Muscle of leg (tissue), 11 donors: ENCODE results near the gene CFAP73. TPM values are rescaled to one million over a fixed set of nuclear protein-coding genes. Genes with fewer than 3 reads are reported as not detected.
"Not testable (repeated sequence)": the region's sequence is repeated elsewhere in the genome, so short reads cannot be mapped to it uniquely, and the experiment has no call there.

Experiments
- DNase-seq: peaks from one replicate; pipeline ENCODE4 v3.0.0; 2013
- H3K27ac ChIP-seq: one replicate; pipeline ENCODE4 v1.5.1; 2013; ENCODE audit warnings: mild to moderate bottlenecking, low read length, control low read depth
- H3K27me3 ChIP-seq: one replicate; pipeline ENCODE4 v1.6.1; 2013; ENCODE audit warnings: low read length; ENCODE audit not compliant: control insufficient read depth, insufficient read depth
- H3K36me3 ChIP-seq: one replicate; pipeline ENCODE4 v1.6.1; 2013; ENCODE audit warnings: low read length; ENCODE audit not compliant: control insufficient read depth, insufficient read depth
- H3K4me1 ChIP-seq: one replicate; pipeline ENCODE4 v1.6.1; 2013; ENCODE audit warnings: low read length; ENCODE audit not compliant: control insufficient read depth, insufficient read depth
- H3K4me3 ChIP-seq: one replicate; pipeline ENCODE4 v1.5.1; 2013; ENCODE audit warnings: low read length, control low read depth
- H3K9me3 ChIP-seq: replicated peaks from 2 replicates; pipeline ENCODE4 v1.6.1; 2013; ENCODE audit warnings: low read depth, low read length; ENCODE audit not compliant: control insufficient read depth
- WGBS: methylation state at CpG from one replicate; pipeline ENCODE4 v1.1.5; 2013; ENCODE audit warnings: missing lambda C conversion rate; ENCODE audit not compliant: insufficient coverage; 5-methylcytosine and 5-hydroxymethylcytosine counted together
- polyA plus RNA-seq, 8 donors: library from polyadenylated mRNA; unstranded; fragments of 120-200 nt; gene quantifications; one replicate each; pipeline versions ENCODE4 v1.2.1 to v1.2.3, GENCODE V29; 2013; ENCODE audit warnings: inconsistent platforms in 1 of 8, low replicate concordance in 1 of 8; ENCODE audit not compliant: insufficient read length in 8 of 8, insufficient read depth in 1 of 8
- total RNA-seq: library from RNA; stranded (reverse); fragments of 120-200 nt; gene quantifications from one replicate; pipeline ENCODE4 v1.2.4, GENCODE V29; 2013

The CFAP73 gene
- total and polyA plus RNA-seq, 9 donors, result 0.16 to 0.47 (median 0.18) TPM; not detected in 3

- H3K27ac ChIP-seq, H3K36me3 ChIP-seq, H3K4me1 ChIP-seq, DNase-seq, H3K9me3 ChIP-seq, H3K27me3 ChIP-seq, H3K4me3 ChIP-seq: not testable (repeated sequence)
- no CpG with 5 or more reads among the region's 3 CpGs for WGBS
Observed at GRCh38 chr12:113141716-113142115, 7.8 kb upstream of the CFAP73 start.

- DNase-seq, result peak; percentile 49
- H3K36me3 ChIP-seq, result no peaks in the 10 kb centered on the region
- no peak overlapping the region for H3K27ac ChIP-seq
- H3K9me3 ChIP-seq, result no peaks in the 10 kb centered on the region
- H3K4me1 ChIP-seq, result no peaks in the 10 kb centered on the region
- H3K4me3 ChIP-seq, result no peak overlapping the region
- peaks cover 3% of the 10 kb centered on the region for H3K27me3 ChIP-seq
- 54% methylated on average over 13 of the region's 17 CpGs for WGBS
Observed at GRCh38 chr12:113142173-113142885, 7.2 kb upstream of the CFAP73 start.

- no peaks in the 10 kb centered on the region for H3K36me3 ChIP-seq
- 74% methylated on average over 4 of the region's 5 CpGs for WGBS
- no peaks in the 10 kb centered on the region for H3K9me3 ChIP-seq
- H3K4me3 ChIP-seq, result no peak overlapping the region
- no peak for DNase-seq
- peak overlapping the region; percentile 24 for H3K27ac ChIP-seq
- H3K4me1 ChIP-seq, result no peaks in the 10 kb centered on the region
- H3K27me3 ChIP-seq, result peaks cover 3% of the 10 kb centered on the region
Observed at GRCh38 chr12:113142886-113143332, 6.6 kb upstream of the CFAP73 start.

- no peak overlapping the region for H3K27ac ChIP-seq
- DNase-seq, result no peak
- peaks cover 6% of the 10 kb centered on the region for H3K27me3 ChIP-seq
- H3K4me1 ChIP-seq, result no peaks in the 10 kb centered on the region
- no peak overlapping the region for H3K4me3 ChIP-seq
- no peaks in the 10 kb centered on the region for H3K9me3 ChIP-seq
- no CpG with 5 or more reads among the region's 8 CpGs for WGBS
- no peaks in the 10 kb centered on the region for H3K36me3 ChIP-seq
Observed at GRCh38 chr12:113143959-113144358, 5.6 kb upstream of the CFAP73 start.

GRCh38 chr12:113144806-113145205 is 4.7 kb upstream of the CFAP73 start:
- Histone ChIP-seq H3K36me3 (no peaks in the 10 kb centered on the region), H3K9me3 (no peaks in the 10 kb centered on the region), H3K27me3 (peaks cover 14% of the 10 kb centered on the region), H3K4me1 (peaks cover 8% of the 10 kb centered on the region), H3K4me3 (no peak overlapping the region), H3K27ac (no peak overlapping the region)
- 74% methylated on average over 2 of the region's 5 CpGs for WGBS
- DNase-seq, result no peak

GRCh38 chr12:113145720-113146551 is 3.6 kb upstream of the CFAP73 start:
- no peak for DNase-seq
- no peak overlapping the region for H3K27ac ChIP-seq
- no peaks in the 10 kb centered on the region for H3K9me3 ChIP-seq
- H3K4me1 ChIP-seq, result peaks cover 9% of the 10 kb centered on the region
- peaks cover 23% of the 10 kb centered on the region for H3K27me3 ChIP-seq
- H3K4me3 ChIP-seq, result no peak overlapping the region
- WGBS, result 58% methylated on average over 3 of the region's 12 CpGs
- H3K36me3 ChIP-seq, result no peaks in the 10 kb centered on the region

- DNase-seq, result no peak
- H3K4me3 ChIP-seq, result no peak overlapping the region
- H3K27me3 ChIP-seq, result peaks cover 32% of the 10 kb centered on the region
- no peaks in the 10 kb centered on the region for H3K36me3 ChIP-seq
- H3K27ac ChIP-seq, result no peak overlapping the region
- no peaks in the 10 kb centered on the region for H3K9me3 ChIP-seq
- H3K4me1 ChIP-seq, result peaks cover 9% of the 10 kb centered on the region
- 60% methylated on average over 1 of the region's 2 CpGs for WGBS
Observed at GRCh38 chr12:113146999-113147398, 2.5 kb upstream of the CFAP73 start.

GRCh38 chr12:113151655-113152054 is 2.1 kb downstream of the CFAP73 start:
- H3K27me3 ChIP-seq, result peaks cover 72% of the 10 kb centered on the region

GRCh38 chr12:113152196-113152834 is 2.8 kb downstream of the CFAP73 start:
- Histone ChIP-seq H3K4me3 (no peak overlapping the region), H3K4me1 (peaks cover 27% of the 10 kb centered on the region), H3K27ac (no peak overlapping the region), H3K9me3 (no peaks in the 10 kb centered on the region), H3K27me3 (peaks cover 73% of the 10 kb centered on the region), H3K36me3 (no peaks in the 10 kb centered on the region)
- WGBS, result 32% methylated on average over 5 of the region's 9 CpGs
- DNase-seq, result no peak

More at GRCh38 chr12:113151655-113152054, 2.1 kb downstream of the CFAP73 start:
- WGBS, result 100% methylated on average over 2 of the region's 3 CpGs
- Histone ChIP-seq H3K4me3 (no peak overlapping the region), H3K9me3 (no peaks in the 10 kb centered on the region), H3K27ac (no peak overlapping the region), H3K36me3 (no peaks in the 10 kb centered on the region), H3K4me1 (peaks cover 27% of the 10 kb centered on the region)
- DNase-seq, result no peak
